Epithelial cell of alveolus of lung (primary cell): Measurements from ENCODE around the gene BECN2. TPM values are rescaled to one million over a fixed set of nuclear protein-coding genes. Genes with fewer than 3 reads are reported as not detected.

Source experiments
- total RNA-seq: library from RNA; depleted of rRNA; stranded (reverse); fragments of >200 nt; gene quantifications from 2 replicates; pipeline ENCODE4 v1.2.1, GENCODE V29; 2015

Gene BECN2
- not detected in 2 replicates for total RNA-seq

GRCh38 chr1:241957692-241958494, at the start of gene BECN2:
BECN2 (plus strand) TSS chr1:241957767; CDS start chr1:241957767, 0 bp downstream.

GRCh38 chr1:241999026-241999425, 41.5 kb downstream of the BECN2 start, which contains the start of gene MAP1LC3C:
MAP1LC3C (minus strand) TSS chr1:241999098; CDS start chr1:241999008, 90 bp downstream.

Other genes with a start within 250 kb of the BECN2 start
- 5.6 and 8.7 TPM in 2 replicates for gene EXO1, start 109.6 kb upstream of the BECN2 start, total RNA-seq
- gene MAP1LC3C, start 41.3 kb downstream of the BECN2 start, total RNA-seq, result not detected in 2 replicates